NCI-H82 (cell line): ENCODE data around the gene CLN6.
"Not testable (repeated sequence)": the region's sequence is repeated elsewhere in the genome, so short reads cannot be mapped to it uniquely, and the experiment has no call there.

Experiments used
- DNase-seq: peaks from one replicate; lab custom pipeline; 2025; lab: John Stamatoyannopoulos, UW

CLN6 gene

DNA sequence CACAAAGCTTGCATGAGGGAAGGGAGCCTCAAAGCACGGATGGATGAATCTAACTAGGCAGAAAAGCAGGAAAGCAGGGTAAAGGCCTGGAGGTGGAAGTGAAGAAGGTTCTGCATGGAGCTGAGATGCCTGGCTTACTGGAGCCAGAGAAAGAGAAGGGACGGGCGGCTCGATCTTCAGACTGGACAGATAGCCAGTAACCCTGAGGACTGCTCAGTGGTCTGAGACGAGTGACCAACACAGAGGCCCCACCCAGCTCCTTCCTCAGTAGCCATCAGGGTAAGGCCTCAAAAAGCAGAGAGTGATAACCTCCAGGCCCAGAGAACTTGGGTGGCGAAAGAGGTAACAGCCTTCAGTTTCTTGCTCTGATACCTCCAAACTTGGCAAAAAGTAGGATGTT lies 6.4 kb downstream of the CLN6 start:
- no peak for DNase-seq

GRCh38 chr15:68222432-68222743 lies 7.1 kb downstream of the CLN6 start:
- DNase-seq = not testable (repeated sequence)

DNA sequence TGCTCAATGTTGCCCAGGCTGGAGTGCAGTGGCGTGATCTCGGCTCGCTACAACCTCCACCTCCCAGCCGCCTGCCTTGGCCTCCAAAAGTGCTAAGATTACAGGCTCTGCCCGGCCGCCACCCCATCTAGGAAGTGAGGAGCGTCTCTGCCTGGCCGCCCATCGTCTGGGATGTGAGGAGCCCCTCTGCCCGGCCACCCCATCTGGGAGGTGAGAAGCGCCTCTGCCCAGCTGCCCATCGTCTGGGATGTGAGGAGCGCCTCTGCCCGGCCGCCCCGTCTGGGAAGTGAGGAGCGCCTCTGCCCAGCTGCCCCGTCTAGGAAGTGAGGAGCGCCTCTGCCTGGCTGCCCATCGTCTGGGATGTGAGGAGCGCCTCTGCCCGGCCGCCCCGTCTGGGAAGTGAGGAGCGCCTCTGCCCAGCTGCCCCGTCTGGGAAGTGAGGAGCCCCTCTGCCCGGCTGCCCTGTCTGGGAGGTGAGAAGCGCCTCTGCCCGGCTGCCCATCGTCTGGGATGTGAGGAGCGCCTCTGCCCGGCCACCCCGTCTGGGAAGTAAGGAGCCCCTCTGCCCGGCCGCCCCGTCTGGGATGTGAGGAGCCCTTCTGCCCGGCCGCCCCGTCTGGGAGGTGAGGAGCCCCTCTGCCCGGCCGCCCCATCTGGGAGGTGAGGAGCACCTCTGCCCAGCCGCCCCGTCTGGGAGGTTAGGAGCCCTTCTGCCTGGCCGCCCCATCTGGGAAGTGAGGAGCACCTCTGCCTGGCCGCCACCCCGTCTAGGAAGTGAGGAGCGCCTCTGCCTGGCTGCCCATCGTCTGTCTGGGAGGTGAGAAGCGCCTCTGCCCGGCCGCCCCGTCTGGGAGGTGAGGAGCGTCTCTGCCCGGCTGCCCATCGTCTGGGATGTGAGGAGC lies 7.7 kb downstream of the CLN6 start:
- DNase-seq = not testable (repeated sequence)

DNA sequence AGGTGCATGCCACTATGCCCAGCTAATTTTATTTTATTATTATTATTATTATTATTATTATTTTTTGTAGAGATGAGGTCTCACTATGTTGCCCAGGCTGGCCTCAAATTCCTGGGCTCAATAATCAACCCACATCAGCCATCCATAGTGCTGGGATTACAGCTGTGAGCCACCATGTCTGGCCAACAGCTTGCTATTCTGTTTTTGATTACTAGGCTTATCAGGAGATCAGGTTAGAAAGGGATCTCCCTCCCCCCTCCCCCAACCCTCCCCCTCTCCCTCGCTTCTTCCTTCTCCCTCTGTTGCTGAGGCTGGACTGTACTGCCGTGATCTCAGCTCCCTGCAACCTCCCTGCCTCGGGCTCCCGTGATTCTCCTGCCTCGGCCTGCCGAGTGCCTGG lies 8.6 kb downstream of the CLN6 start:
- peak; percentile 70 for DNase-seq

DNA sequence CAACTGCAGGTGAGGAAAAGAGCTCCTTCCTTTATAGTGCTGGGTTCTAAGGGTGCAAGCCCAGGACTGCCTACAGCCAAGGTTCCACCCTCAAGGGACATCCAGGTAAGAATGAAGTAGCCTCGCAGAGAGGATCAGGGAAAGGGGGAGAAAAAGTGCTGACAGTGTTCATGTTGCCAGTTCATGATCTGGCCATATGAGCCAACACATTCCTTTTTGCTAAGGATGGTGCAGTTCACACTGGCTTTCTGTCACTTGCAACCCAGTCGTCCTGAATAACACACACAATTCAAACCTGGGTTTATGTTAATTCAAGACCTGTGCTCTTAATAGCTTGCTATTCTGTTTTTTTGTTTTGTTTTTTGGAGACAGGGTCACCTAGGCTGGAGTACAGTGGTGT lies 9.0 kb downstream of the CLN6 start:
- no peak for DNase-seq

- peak; percentile 34 for DNase-seq
These were observed 10.4 kb downstream of the CLN6 start for GRCh38 chr15:68218847-68219798.

- DNase-seq = no peak
These were observed 11.2 kb downstream of the CLN6 start for GRCh38 chr15:68218331-68218730.

DNA sequence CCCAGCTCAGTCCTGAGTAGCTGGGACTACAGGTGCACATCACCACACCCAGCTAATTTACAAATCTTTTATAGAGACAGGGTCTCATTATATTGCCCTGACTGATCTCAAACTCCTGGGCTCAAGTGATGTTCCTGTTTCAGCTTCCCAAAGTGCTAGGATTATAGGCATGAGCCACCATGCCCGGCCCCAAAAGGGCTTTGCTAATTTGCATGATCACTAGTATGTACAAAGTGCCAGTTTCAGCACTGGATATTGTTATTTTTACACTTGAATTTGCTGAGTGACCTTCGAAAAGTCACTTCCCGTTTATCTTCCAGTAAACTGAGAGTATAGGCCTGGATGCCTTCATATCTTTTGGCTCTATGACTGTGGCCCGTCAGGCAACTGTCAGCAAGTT lies 12.2 kb downstream of the CLN6 start:
- DNase-seq = no peak

- no peak for DNase-seq
These were observed 14.7 kb downstream of the CLN6 start for GRCh38 chr15:68214838-68215254.

GRCh38 chr15:68213991-68214837 lies 15.3 kb downstream of the CLN6 start:
- no peak for DNase-seq

- not testable (repeated sequence) for DNase-seq
These were observed 16.1 kb downstream of the CLN6 start for GRCh38 chr15:68213491-68213845.

DNA sequence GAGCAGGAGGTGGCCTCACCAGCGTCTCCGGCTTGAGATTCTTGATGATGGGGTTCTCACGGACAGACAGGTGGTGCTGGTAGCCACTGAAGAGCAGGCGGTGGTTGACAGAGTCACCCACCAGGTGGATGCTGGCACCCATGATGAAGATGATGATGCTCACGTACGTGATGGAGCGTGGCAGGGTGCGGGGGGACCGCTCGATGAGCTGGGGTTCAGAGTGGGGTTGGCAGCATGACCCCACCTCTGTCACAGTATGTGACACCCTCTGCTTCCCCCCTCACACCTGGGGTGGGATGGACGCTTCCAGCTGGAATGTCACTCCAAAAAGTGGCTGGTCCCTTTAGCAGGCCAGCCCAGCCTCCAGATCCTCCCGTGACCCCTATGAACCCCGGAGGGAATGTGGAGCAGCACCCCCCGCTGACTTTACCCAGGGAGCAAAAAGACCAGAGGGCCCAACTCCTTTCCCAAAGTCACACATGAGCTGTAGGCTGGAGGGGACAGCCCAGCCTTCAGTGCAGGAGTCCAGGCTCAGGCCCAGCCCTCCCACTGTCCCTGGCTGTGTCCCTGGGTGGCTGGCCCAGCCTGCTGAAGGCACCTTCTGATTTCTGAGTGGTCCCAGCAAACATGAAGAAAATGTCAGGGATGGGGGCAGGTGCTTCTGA lies 17.7 kb downstream of the CLN6 start:
- no peak for DNase-seq

GRCh38 chr15:68210821-68211655 lies 18.5 kb downstream of the CLN6 start:
- peak; percentile 89 for DNase-seq

DNA sequence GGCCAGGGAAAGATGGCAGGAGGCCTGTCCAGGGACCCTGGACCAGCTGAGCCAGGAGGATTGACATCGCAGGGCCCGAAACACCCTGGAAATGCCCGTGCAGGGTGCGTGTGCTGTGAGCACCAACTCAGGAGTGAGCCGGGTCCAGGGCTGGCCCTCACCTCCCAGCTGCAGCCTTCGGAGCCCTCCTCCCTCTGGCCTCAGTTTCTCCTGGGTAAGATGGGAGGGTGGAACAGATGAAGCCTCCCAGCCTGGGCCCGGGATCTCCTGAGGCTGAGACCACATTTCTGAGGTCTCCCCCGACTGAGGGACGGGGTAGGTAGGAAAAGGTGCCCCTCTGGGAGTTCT lies 19.1 kb downstream of the CLN6 start:
- no peak for DNase-seq

GRCh38 chr15:68209735-68210408 lies 19.7 kb downstream of the CLN6 start:
- no peak for DNase-seq

DNA sequence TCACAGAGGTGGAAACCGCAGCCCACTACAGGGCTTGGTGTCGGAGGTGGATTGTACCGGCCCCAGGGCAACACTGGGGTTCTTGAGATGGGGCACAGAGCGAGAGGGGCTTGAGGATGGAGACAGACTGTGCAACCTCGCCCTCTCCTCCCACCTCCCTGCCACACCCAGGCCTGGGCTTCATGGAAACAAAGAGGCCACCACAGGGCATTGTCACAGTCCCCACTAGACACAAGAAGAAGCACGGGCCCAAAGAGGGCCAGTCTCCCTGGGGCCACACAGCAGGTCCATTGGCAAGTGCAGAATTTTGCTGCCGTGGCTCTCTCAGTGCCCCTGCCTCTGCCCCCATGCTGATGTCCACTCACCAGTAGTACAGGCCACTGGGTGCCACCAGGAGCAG lies 20.3 kb downstream of the CLN6 start:
- DNase-seq = no peak

- no peak for DNase-seq
These were observed 20.8 kb downstream of the CLN6 start for GRCh38 chr15:68208636-68209240.

- DNase-seq = no peak
These were observed 21.4 kb downstream of the CLN6 start for GRCh38 chr15:68208136-68208535.

GRCh38 chr15:68207176-68207935 lies 22.2 kb downstream of the CLN6 start:
- DNase-seq = no peak
